K562 (cell line): ENCODE measurements around the gene VTI1B. TPM values are rescaled to one million over a fixed set of nuclear protein-coding genes. Genes with fewer than 3 reads are reported as not detected.
A peak's percentile ranks its signal among the peaks of the same experiment; 100 is the strongest.

Experiments
- BRD4 ChIP-seq: fragments of 200-600 bp; sonication (generic); IDR thresholded peaks from 2 replicates; pipeline ENCODE4 v1.6.1; 2017; ENCODE audit warnings: inconsistent platforms
- CHD1 ChIP-seq: fragments of 200-600 bp; sonication (generic); IDR thresholded peaks from one replicate; pipeline ENCODE4 v1.6.1; 2012; ENCODE audit warnings: mild to moderate bottlenecking, moderate library complexity, low read length, inconsistent platforms
- MBD2 ChIP-seq: sonication (generic); IDR thresholded peaks from 2 replicates; pipeline ENCODE4 v1.6.1; 2016; ENCODE audit warnings: low read depth, borderline replicate concordance
- MTA2 ChIP-seq: fragments of 450-650 bp; IDR thresholded peaks from 2 replicates; pipeline ENCODE4 v1.6.1; 2016; ENCODE audit warnings: low read depth
- PHF21A ChIP-seq: fragments of 450-650 bp; IDR thresholded peaks from 2 replicates; pipeline ENCODE4 v1.6.1; 2017; ENCODE audit warnings: low read depth, borderline replicate concordance
- PRPF4 ChIP-seq: fragments of 200-400 bp; formaldehyde crosslinking; IDR thresholded peaks from one replicate; pipeline ENCODE4 v1.6.1; 2017; ENCODE audit warnings: low read length, low read depth, mild to moderate bottlenecking; ENCODE audit not compliant: insufficient read depth, poor library complexity, severe bottlenecking
- SIN3A ChIP-seq, 2 experiments: fragments of 150-350 bp in 1 of 2; IDR thresholded peaks; 2 replicates each; pipeline ENCODE4 v1.6.1; 2011 to 2016; ENCODE audit warnings: borderline replicate concordance in 2 of 2, low read depth in 2 of 2, low read length in 2 of 2, mild to moderate bottlenecking in 2 of 2, moderate library complexity in 2 of 2; ENCODE audit not compliant: control insufficient read depth in 1 of 2
- SRSF9 ChIP-seq: fragments of 200-400 bp; formaldehyde crosslinking; IDR thresholded peaks from 2 replicates; pipeline ENCODE4 v1.6.1; 2017; ENCODE audit warnings: low read depth, low read length, borderline replicate concordance
- TBP ChIP-seq: optimal IDR thresholded peaks from 2 replicates; pipeline ENCODE3; 2011; ENCODE audit warnings: low read depth, low read length, improper control_type of control experiment
- polyA plus RNA-seq, 8 experiments: library from polyadenylated mRNA; depleted of rRNA in 4 of 8; stranded (reverse) in 5 of 8; unstranded in 3 of 8; fragments of >200 nt; fragmentation: Nextera tagmentation in 2 of 8; fragmentation: Illumina TruSeq in 1 of 8; extraction: Ambion mirVana in 2 of 8; extraction: Trizol in 1 of 8; gene quantifications; 2 replicates each; pipeline versions ENCODE4 v1.2.1 to v1.2.3, GENCODE V29; 2011 to 2014; ENCODE audit warnings: inconsistent platforms in 1 of 8, missing spikeins in 1 of 8
- total RNA-seq, 7 experiments: library from RNA; depleted of rRNA in 6 of 7; stranded (reverse); fragments of >200 nt in 6 of 7; fragmentation: Illumina TruSeq in 2 of 7; extraction: Trizol in 2 of 7; gene quantifications; 2 replicates each; pipeline versions ENCODE4 v1.2.1 to v1.2.3, GENCODE V29; 2011 to 2021; ENCODE audit warnings: low replicate concordance in 1 of 7
- TF ChIP-seq, protein P1 (sequence below): sonication (generic); formaldehyde crosslinking; IDR thresholded peaks from 2 replicates; pipeline ENCODE4 v1.4.0; 2020; ENCODE audit warnings: mild to moderate bottlenecking, missing genetic modification reagents
- TF ChIP-seq, protein P2 (sequence below): fragments of 250-450 bp; sonication (Bioruptor Pico); IDR thresholded peaks from 2 replicates; pipeline ENCODE4 v1.4.0; 2020; ENCODE audit warnings: mild to moderate bottlenecking, moderate library complexity, borderline replicate concordance

The VTI1B gene
- total and polyA plus RNA-seq, 9 of the 15 experiments (the other 6 are each of a cell fraction or from before 2014, with no cell fraction given) = 7.8 to 69.8 (median 50.1) TPM

DNA sequence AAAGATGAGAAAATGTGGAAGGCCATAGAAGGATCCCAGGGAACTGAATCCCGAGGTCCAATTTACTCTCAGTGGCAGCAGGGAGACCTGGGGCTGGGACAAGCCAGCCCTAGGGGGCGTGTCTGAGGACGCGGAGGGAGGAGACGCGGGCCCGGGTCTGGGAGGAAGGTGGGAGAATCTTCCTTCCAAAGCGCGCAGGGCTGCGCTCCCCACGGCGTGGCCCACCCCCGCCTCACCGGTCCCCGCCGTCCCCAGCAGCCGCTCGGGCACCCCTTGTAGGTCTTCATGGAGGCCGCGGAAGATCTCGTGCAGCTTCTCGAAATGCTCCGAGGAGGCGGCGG is 323 bp downstream of the VTI1B start (continued):
- TF ChIP-seq TBP (peak; percentile 12), PHF21A (no peak), BRD4 (0 out of 2 replicates have a peak, but pooled peaks have one; percentile 47), MBD2 (peak; percentile 12; the same call in 1 of the 2 replicates), PRPF4 (no peak), SIN3A (IDR thresholded peaks at IDR 0.05; ENCODE audit: borderline replicate concordance in 2 of 2, control insufficient read depth in 1 of 2, low read depth in 2 of 2, low read length in 2 of 2) (peak in 1 of 2 experiments; percentile 33; a peak in 1 of 4 replicates), SRSF9 (no peak), CHD1 (peak; percentile 83), MTA2 (no peak)
- TF ChIP-seq, protein P1, sequence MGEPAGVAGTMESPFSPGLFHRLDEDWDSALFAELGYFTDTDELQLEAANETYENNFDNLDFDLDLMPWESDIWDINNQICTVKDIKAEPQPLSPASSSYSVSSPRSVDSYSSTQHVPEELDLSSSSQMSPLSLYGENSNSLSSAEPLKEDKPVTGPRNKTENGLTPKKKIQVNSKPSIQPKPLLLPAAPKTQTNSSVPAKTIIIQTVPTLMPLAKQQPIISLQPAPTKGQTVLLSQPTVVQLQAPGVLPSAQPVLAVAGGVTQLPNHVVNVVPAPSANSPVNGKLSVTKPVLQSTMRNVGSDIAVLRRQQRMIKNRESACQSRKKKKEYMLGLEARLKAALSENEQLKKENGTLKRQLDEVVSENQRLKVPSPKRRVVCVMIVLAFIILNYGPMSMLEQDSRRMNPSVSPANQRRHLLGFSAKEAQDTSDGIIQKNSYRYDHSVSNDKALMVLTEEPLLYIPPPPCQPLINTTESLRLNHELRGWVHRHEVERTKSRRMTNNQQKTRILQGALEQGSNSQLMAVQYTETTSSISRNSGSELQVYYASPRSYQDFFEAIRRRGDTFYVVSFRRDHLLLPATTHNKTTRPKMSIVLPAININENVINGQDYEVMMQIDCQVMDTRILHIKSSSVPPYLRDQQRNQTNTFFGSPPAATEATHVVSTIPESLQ = no peak
- TF ChIP-seq, protein P2, sequence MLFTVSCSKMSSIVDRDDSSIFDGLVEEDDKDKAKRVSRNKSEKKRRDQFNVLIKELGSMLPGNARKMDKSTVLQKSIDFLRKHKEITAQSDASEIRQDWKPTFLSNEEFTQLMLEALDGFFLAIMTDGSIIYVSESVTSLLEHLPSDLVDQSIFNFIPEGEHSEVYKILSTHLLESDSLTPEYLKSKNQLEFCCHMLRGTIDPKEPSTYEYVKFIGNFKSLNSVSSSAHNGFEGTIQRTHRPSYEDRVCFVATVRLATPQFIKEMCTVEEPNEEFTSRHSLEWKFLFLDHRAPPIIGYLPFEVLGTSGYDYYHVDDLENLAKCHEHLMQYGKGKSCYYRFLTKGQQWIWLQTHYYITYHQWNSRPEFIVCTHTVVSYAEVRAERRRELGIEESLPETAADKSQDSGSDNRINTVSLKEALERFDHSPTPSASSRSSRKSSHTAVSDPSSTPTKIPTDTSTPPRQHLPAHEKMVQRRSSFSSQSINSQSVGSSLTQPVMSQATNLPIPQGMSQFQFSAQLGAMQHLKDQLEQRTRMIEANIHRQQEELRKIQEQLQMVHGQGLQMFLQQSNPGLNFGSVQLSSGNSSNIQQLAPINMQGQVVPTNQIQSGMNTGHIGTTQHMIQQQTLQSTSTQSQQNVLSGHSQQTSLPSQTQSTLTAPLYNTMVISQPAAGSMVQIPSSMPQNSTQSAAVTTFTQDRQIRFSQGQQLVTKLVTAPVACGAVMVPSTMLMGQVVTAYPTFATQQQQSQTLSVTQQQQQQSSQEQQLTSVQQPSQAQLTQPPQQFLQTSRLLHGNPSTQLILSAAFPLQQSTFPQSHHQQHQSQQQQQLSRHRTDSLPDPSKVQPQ (CRISPR knock-in tag) = no peak
